Measurements from ENCODE around the gene IGSF22.

DNA sequence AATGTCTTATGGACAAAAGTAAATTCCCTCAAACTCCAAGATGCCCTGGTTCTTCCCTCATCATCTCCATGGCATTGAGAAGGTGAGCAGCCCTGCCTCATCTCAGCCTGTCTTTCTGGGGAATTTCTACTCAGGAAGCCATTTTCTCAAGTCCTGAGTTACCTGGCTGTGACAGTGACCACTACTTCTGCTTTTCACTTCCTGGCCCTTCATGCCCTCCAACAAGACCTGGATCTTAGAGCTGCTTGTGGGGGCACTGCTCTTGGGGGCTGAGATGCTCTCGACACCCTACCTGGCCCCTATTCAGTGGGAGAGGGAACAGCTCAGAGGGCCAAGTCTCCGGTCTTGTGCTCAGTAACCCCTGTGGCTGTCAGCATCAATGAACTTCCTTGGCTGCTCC is 5.5 kb upstream of the IGSF22 start:
- no peak for TF ChIP-seq POLR2A (IDR thresholded peaks at IDR 0.05)
- TF ChIP-seq, protein P1, sequence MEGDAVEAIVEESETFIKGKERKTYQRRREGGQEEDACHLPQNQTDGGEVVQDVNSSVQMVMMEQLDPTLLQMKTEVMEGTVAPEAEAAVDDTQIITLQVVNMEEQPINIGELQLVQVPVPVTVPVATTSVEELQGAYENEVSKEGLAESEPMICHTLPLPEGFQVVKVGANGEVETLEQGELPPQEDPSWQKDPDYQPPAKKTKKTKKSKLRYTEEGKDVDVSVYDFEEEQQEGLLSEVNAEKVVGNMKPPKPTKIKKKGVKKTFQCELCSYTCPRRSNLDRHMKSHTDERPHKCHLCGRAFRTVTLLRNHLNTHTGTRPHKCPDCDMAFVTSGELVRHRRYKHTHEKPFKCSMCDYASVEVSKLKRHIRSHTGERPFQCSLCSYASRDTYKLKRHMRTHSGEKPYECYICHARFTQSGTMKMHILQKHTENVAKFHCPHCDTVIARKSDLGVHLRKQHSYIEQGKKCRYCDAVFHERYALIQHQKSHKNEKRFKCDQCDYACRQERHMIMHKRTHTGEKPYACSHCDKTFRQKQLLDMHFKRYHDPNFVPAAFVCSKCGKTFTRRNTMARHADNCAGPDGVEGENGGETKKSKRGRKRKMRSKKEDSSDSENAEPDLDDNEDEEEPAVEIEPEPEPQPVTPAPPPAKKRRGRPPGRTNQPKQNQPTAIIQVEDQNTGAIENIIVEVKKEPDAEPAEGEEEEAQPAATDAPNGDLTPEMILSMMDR (IDR thresholded peaks at IDR 0.05) = no peak
